ENCODE data around the gene CASQ1. TPM values are rescaled to one million over a fixed set of nuclear protein-coding genes. Genes with fewer than 3 reads are reported as not detected.

CASQ1 gene
- total and polyA plus RNA-seq, 9 of the 15 experiments (the other 6 are each of a cell fraction or from before 2014, with no cell fraction given): not detected

DNA sequence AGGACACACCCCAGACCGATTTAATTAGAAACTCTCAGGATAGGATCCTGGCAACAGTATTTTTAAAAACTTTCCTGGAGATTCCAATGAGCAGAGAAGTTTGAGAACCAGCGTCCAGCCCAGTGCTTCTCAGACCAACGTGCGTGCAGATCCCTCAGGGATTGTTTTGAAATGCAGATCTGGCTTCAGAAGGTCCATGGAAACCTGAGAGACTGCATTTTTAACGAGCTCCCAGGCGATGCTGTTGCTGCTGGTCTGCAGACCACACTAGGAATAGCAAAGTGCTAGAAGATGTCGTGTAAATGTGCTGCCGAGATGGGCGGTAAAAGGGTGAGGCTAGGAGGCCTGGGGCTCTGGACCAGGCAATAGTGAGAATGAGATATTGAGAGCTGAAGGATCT, 18.4 kb upstream of the CASQ1 start:
- no TSS peak for BruUV-seq (replicated peaks)
- Histone ChIP-seq H3K27ac (ENCODE audit: extremely low read depth, low read depth, low read length) (no peak overlapping the region), H4K20me1 (replicated peaks; ENCODE audit: control insufficient read depth, insufficient read depth, low read length) (no peaks in the 10 kb centered on the region), H3K27me3 (ENCODE audit: control insufficient read depth in 2 of 2, insufficient read depth in 2 of 2, low read length in 2 of 2) (peaks cover 51 to 88% of the 10 kb centered on the region in 2 experiments), H3K79me2 (ENCODE audit: control insufficient read depth, insufficient read depth, low read length) (no peaks in the 10 kb centered on the region), H2AFZ (ENCODE audit: low read depth, low read length) (no peak overlapping the region), H3K9me1 (ENCODE audit: control insufficient read depth, insufficient read depth, low read length) (no peaks in the 10 kb centered on the region), H3K4me3 (no peak overlapping the region), H3K4me1 (replicated peaks in 1 of 2; ENCODE audit: control insufficient read depth in 2 of 2, insufficient read depth in 2 of 2, low read length in 2 of 2) (no peaks in the 10 kb centered on the region), H3K9me3 (replicated peaks; ENCODE audit: control insufficient read depth, insufficient read depth, low read depth, low read length) (no peaks in the 10 kb centered on the region), H3K9ac (ENCODE audit: insufficient read depth in 1 of 2, low read depth in 2 of 2, low read length in 2 of 2) (no peak overlapping the region), H3K4me2 (ENCODE audit: insufficient read depth, low read length) (no peak overlapping the region), H3K36me3 (ENCODE audit: control insufficient read depth, insufficient read depth, low read length) (no peaks in the 10 kb centered on the region)
- no peak for ATAC-seq
- no peak for FAIRE-seq
- DNase-seq (ENCODE audit: extremely low read depth in 1 of 4, low spot score in 3 of 4): no peak
- intact Hi-C loops (cut with micrococcal nuclease) (no loop called here), in situ Hi-C loops (cut with MboI) (no loop called here)
- POLR2A ChIA-PET: interaction anchor here (0.6 to 1.2 kb wide), 4 partner anchors 9 to 191 kb away, joined by 3 to 4 read pairs (median 4); no protein-coding TSS in a partner anchor
- 0% methylated on average over 9 of the region's 9 CpGs for WGBS (ENCODE audit: insufficient coverage, low coverage, missing lambda C conversion rate)
- CTCF ChIA-PET (ENCODE audit: low intra/inter-chr PET ratio): no interaction called here
- TF ChIP-seq TCF7L2 (IDR thresholded peaks at IDR 0.05; ENCODE audit: low read depth, low read length): no peak
- TF ChIP-seq CBX2 (IDR thresholded peaks at IDR 0.05; ENCODE audit: insufficient read depth, low read length, poor library complexity, severe bottlenecking): no peak
- no peak for TF ChIP-seq SREBF2 (CRISPR knock-in tag; IDR thresholded peaks at IDR 0.05)
- no peak for TF ChIP-seq GTF3C2 (IDR thresholded peaks at IDR 0.05; ENCODE audit: borderline replicate concordance, extremely low read depth, insufficient read length)
- no peak for TF ChIP-seq NR3C1 (CRISPR knock-in tag; IDR thresholded peaks at IDR 0.05)
- TF ChIP-seq ZNF232 (CRISPR knock-in tag; IDR thresholded peaks at IDR 0.05): no peak
- no peak for TF ChIP-seq BDP1 (IDR thresholded peaks at IDR 0.05; ENCODE audit: insufficient read depth, insufficient read length)
- no peak for TF ChIP-seq DDX20 (tag; IDR thresholded peaks at IDR 0.05; ENCODE audit: low read depth)
- no peak for TF ChIP-seq STAT5B (CRISPR knock-in tag; IDR thresholded peaks at IDR 0.05)
- TF ChIP-seq HDAC8 (tag; IDR thresholded peaks at IDR 0.05): no peak
- no peak for TF ChIP-seq NR2C2 (CRISPR knock-in tag; IDR thresholded peaks at IDR 0.05)
- TF ChIP-seq NR2C2 (tag; IDR thresholded peaks at IDR 0.05): no peak
- TF ChIP-seq SMARCA4 (IDR thresholded peaks at IDR 0.05): no peak
- TF ChIP-seq, protein P1, sequence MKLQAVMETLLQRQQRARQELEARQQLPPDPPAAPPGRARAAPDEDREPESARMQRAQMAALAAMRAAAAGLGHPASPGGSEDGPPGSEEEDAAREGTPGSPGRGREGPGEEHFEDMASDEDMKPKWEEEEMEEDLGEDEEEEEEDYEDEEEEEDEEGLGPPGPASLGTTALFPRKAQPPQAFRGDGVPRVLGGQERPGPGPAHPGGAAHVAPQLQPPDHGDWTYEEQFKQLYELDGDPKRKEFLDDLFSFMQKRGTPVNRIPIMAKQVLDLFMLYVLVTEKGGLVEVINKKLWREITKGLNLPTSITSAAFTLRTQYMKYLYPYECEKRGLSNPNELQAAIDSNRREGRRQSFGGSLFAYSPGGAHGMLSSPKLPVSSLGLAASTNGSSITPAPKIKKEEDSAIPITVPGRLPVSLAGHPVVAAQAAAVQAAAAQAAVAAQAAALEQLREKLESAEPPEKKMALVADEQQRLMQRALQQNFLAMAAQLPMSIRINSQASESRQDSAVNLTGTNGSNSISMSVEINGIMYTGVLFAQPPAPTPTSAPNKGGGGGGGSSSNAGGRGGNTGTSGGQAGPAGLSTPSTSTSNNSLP (IDR thresholded peaks at IDR 0.05; ENCODE audit: borderline replicate concordance, low read depth, low read length): no peak
- no peak for TF ChIP-seq FOXA1 (IDR thresholded peaks at IDR 0.05; ENCODE audit: borderline replicate concordance)

Data from K562 (cell line).